Spinal cord (tissue), 10 donors: ENCODE data around the gene CAMSAP2. TPM values are rescaled to one million over a fixed set of nuclear protein-coding genes. Genes with fewer than 3 reads are reported as not detected.

Experiments used
- DNase-seq, 6 donors: peaks; one replicate each; pipeline versions ENCODE4 v3.0.0 to v3.0.0-alpha.2; 2013 to 2015; ENCODE audit warnings: low spot score in 6 of 6, low read depth in 4 of 6
- H3K27ac ChIP-seq: one replicate; pipeline ENCODE4 v1.5.1; 2013; ENCODE audit warnings: low read depth, low read length, control low read depth
- H3K27me3 ChIP-seq: one replicate; pipeline ENCODE4 v1.6.1; 2013; ENCODE audit warnings: low read length; ENCODE audit not compliant: control insufficient read depth, insufficient read depth
- H3K36me3 ChIP-seq: one replicate; pipeline ENCODE4 v1.6.1; 2013; ENCODE audit warnings: low read length; ENCODE audit not compliant: control insufficient read depth, insufficient read depth
- H3K4me1 ChIP-seq: one replicate; pipeline ENCODE4 v1.6.1; 2013; ENCODE audit warnings: low read length; ENCODE audit not compliant: control insufficient read depth, insufficient read depth
- H3K4me3 ChIP-seq: one replicate; pipeline ENCODE4 v1.5.1; 2013; ENCODE audit warnings: low read depth, low read length, control low read depth
- H3K9me3 ChIP-seq: one replicate; pipeline ENCODE4 v1.6.1; 2013; ENCODE audit warnings: low read length; ENCODE audit not compliant: control insufficient read depth, insufficient read depth
- WGBS: methylation state at CpG from one replicate; pipeline ENCODE4 v1.1.5; 2013; ENCODE audit warnings: missing lambda C conversion rate; ENCODE audit not compliant: insufficient coverage; 5-methylcytosine and 5-hydroxymethylcytosine counted together
- polyA plus RNA-seq, 2 donors: library from polyadenylated mRNA; unstranded; fragments of 120-200 nt; gene quantifications; one replicate each; pipeline ENCODE4 v1.2.1, GENCODE V29; 2013; ENCODE audit not compliant: insufficient read length in 2 of 2
- total RNA-seq, 2 donors: library from RNA; depleted of rRNA in 1 of 2; stranded (reverse); fragments of 120-200 nt in 1 of 2; fragments of >200 nt in 1 of 2; gene quantifications; one replicate each; pipeline versions ENCODE4 v1.2.3 to v1.2.4, GENCODE V29; 2013 to 2014
- donor health status: healthy.

Gene CAMSAP2
- total and polyA plus RNA-seq, 4 donors = 74.2 to 133 (median 93.5) TPM

DNA sequence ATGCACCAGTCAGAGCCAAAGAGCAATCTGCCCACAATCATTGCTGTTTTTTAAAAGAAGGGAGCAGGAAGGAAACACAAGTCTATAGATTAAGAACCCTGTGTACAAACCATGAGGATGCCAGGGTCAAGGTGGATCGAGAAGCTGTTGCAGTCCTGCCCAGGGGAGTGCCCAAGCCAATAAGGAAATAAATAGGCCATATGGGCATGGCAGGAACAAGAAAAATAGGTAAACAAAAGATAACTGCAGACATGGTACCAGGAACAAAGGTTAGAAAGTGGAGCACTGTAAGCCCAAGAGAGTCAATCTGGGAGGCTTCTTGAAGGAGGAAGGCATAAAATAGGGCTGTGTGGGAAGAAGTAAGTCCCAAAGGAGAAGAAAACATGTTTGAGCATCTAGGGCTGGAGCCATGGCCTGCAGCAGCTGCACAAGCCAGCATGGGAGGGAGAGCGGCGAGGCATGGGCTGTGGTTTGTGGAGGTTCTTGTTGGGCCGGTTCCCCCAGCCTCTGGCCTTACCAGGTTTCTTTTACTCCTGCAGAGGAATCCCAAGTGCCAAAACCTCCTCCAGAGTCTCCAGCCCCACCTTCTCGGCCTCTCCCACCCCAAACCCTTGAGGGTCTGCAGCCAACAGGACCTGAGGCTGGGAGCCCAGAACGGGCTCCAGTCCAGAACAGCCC is 169.6 kb downstream of the CAMSAP2 start:
- peaks cover 6% of the 10 kb centered on the region for H3K4me1 ChIP-seq
- no peaks in the 10 kb centered on the region for H3K27me3 ChIP-seq
- no peak for DNase-seq
- H3K9me3 ChIP-seq = no peaks in the 10 kb centered on the region
- H3K27ac ChIP-seq = no peak overlapping the region
- no peak overlapping the region for H3K4me3 ChIP-seq
- WGBS = 90% methylated on average over 3 of the region's 6 CpGs
- H3K36me3 ChIP-seq = peaks cover 25% of the 10 kb centered on the region

DNA sequence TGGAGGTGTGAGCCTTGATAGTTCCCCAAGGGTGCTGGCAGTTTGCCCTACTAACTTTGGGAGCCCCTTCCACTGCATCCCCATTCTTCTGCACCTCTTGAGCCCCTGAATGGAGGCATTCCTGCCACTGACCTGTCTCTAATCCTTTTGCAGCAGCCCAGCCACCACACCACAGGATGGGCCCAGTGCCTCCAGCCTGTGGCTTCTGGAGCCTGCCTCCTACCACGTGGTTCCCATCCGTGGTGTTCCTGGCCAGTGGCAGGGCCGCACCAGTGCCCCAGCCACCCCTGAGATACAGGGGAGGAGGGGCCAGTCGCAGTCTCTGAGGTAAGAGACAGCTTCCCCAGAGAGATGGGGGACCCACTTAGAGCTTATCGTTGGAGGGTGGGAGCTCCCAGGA is 170.4 kb downstream of the CAMSAP2 start:
- H3K9me3 ChIP-seq = no peaks in the 10 kb centered on the region
- H3K4me1 ChIP-seq = peaks cover 6% of the 10 kb centered on the region
- H3K27ac ChIP-seq = no peak overlapping the region
- H3K27me3 ChIP-seq = no peaks in the 10 kb centered on the region
- H3K36me3 ChIP-seq = peaks cover 26% of the 10 kb centered on the region
- DNase-seq = no peak
- H3K4me3 ChIP-seq = no peak overlapping the region
- WGBS = 92% methylated on average over 5 of the region's 5 CpGs

DNA sequence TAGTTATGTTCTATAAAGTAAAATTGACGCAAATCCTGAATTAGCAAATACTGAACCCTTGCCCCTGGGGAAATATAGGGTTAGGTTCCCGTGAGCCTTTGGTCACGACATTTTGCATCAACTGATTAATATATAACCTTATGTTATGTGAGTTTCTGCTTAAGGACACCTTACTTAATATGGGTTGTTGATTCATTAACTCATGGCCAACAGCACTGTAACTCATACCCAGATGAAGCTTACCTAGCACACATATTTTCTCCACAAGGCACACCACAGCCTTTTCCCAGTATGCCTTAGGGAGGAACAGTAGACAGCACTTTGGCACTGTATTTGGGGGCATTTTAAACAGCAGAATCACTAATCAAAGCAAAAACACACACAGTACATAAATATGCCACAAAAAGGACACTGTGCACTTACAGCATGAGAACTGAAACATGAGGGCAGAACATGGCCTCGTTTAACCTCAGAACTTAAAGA is 171.1 kb downstream of the CAMSAP2 start:
- no peaks in the 10 kb centered on the region for H3K9me3 ChIP-seq
- H3K27ac ChIP-seq = no peak overlapping the region
- peaks cover 6% of the 10 kb centered on the region for H3K4me1 ChIP-seq
- no peaks in the 10 kb centered on the region for H3K27me3 ChIP-seq
- DNase-seq = no peak
- no peak overlapping the region for H3K4me3 ChIP-seq
- peaks cover 26% of the 10 kb centered on the region for H3K36me3 ChIP-seq
- no CpG with 5 or more reads among the region's 4 CpGs for WGBS

Other genes starting within 250 kb of the CAMSAP2 start
- 1 to 10 TPM; 4.4 to 5.2 TPM for gene KIF14, start 118.1 kb upstream of the CAMSAP2 start, total RNA-seq
- gene KIF14, start 118.1 kb upstream of the CAMSAP2 start, polyA plus RNA-seq = 1 to 10 TPM; 2.7 to 4.4 TPM
- 10 to 100 TPM; 27.6 to 30.5 TPM for gene DDX59, start 69.0 kb upstream of the CAMSAP2 start, total RNA-seq
- 10 to 100 TPM; 20.5 to 24.9 TPM for gene DDX59, start 69.0 kb upstream of the CAMSAP2 start, polyA plus RNA-seq
- gene GPR25, start 134.1 kb downstream of the CAMSAP2 start, total RNA-seq = not detected
- under 1 TPM; 0.44 to 0.63 TPM for gene GPR25, start 134.1 kb downstream of the CAMSAP2 start, polyA plus RNA-seq
- 1 to 10 TPM; 3.5 to 5.7 TPM for gene INAVA, start 156.0 kb downstream of the CAMSAP2 start, total RNA-seq
- 10 to 100 TPM; 18.9 to 19.5 TPM for gene INAVA, start 156.0 kb downstream of the CAMSAP2 start, polyA plus RNA-seq